Esophagus muscularis mucosa (tissue), 3 donors: ENCODE data around the gene C4B.

Source experiments
- POLR2A ChIP-seq: fragments of 450-650 bp; IDR thresholded peaks from one replicate; pipeline ENCODE4 v1.6.1; 2017; ENCODE audit warnings: antibody characterized with exemption, moderate library complexity, mild to moderate bottlenecking, low read depth
- TF ChIP-seq, protein P1 (sequence below), 3 experiments: fragments of 200-600 bp in 2 of 3; fragments of 450-650 bp in 1 of 3; sonication (generic) in 2 of 3; IDR thresholded peaks; one replicate each; pipeline ENCODE4 v1.5.1; 2017 to 2019; ENCODE audit warnings: antibody characterized with exemption in 3 of 3, mild to moderate bottlenecking in 2 of 3, moderate library complexity in 1 of 3

DNA sequence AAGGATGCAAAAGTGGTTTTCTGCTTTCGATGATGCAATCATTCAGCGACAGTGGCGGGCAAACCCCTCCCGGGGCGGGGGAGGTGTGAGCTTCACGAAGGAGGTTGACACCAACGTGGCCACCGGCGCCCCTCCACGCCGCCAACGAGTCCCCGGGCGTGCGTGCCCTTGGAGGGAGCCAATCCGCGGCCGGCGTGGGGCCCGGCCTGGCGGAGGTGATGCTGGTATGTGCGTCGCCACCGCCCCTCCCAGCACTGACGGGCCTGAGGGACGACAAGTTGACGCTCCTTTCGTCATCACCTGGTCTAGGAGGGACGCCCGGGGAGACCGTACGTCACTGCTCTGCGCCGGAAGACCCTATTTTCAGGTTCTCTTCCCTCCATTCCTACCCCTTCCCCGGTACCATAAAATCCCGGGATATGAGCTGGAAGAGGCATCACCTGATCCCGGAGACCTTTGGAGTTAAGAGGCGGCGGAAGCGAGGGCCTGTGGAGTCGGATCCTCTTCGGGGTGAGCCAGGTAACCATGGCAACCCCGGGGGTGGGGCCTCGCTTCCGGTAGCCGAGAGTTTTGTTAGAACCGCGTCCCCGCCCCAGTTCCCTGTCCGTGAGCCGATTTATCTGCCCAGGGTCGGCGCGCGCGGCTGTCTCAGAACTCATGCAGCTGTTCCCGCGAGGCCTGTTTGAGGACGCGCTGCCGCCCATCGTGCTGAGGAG lies 42.4 kb upstream of the C4B start, which contains the start of gene DXO:
- TF ChIP-seq, protein P1, sequence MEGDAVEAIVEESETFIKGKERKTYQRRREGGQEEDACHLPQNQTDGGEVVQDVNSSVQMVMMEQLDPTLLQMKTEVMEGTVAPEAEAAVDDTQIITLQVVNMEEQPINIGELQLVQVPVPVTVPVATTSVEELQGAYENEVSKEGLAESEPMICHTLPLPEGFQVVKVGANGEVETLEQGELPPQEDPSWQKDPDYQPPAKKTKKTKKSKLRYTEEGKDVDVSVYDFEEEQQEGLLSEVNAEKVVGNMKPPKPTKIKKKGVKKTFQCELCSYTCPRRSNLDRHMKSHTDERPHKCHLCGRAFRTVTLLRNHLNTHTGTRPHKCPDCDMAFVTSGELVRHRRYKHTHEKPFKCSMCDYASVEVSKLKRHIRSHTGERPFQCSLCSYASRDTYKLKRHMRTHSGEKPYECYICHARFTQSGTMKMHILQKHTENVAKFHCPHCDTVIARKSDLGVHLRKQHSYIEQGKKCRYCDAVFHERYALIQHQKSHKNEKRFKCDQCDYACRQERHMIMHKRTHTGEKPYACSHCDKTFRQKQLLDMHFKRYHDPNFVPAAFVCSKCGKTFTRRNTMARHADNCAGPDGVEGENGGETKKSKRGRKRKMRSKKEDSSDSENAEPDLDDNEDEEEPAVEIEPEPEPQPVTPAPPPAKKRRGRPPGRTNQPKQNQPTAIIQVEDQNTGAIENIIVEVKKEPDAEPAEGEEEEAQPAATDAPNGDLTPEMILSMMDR (IDR thresholded peaks at IDR 0.05) = no peak
- peak; percentile 34 for TF ChIP-seq POLR2A
